ENCODE measurements around the gene COL8A1.

DNA sequence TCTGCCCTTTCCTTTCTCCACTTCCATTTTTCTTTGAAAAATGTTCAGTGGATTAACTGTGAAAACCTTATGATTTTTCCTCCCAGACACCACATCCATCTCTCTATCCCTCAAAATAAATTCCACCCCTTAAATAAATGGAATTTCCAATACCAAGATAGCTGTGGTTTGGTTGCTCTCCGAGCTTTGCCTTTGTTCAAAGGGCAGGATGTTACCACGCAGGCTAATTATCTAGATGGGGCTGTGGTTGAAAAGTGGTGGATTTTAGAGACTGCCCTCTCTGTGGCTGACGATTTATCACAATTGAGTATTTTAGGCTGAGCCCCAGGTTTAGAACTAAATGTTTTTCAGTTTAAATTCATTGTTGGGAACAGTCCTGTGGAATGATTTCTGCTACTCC lies 142.4 kb downstream of the COL8A1 start:
- TF ChIP-seq, protein P1, sequence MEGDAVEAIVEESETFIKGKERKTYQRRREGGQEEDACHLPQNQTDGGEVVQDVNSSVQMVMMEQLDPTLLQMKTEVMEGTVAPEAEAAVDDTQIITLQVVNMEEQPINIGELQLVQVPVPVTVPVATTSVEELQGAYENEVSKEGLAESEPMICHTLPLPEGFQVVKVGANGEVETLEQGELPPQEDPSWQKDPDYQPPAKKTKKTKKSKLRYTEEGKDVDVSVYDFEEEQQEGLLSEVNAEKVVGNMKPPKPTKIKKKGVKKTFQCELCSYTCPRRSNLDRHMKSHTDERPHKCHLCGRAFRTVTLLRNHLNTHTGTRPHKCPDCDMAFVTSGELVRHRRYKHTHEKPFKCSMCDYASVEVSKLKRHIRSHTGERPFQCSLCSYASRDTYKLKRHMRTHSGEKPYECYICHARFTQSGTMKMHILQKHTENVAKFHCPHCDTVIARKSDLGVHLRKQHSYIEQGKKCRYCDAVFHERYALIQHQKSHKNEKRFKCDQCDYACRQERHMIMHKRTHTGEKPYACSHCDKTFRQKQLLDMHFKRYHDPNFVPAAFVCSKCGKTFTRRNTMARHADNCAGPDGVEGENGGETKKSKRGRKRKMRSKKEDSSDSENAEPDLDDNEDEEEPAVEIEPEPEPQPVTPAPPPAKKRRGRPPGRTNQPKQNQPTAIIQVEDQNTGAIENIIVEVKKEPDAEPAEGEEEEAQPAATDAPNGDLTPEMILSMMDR (IDR thresholded peaks at IDR 0.05): no peak
- TF ChIP-seq POLR2A (IDR thresholded peaks at IDR 0.05): no peak
- no peak for TF ChIP-seq POLR2AphosphoS5 (IDR thresholded peaks at IDR 0.05; ENCODE audit: insufficient read depth in 1 of 2, low read depth in 1 of 2)

Measured in vagina (tissue), 2 donors.